ENCODE measurements around the gene ZNF639. TPM values are rescaled to one million over a fixed set of nuclear protein-coding genes. Genes with fewer than 3 reads are reported as not detected.
A peak's percentile ranks its signal among the peaks of the same experiment; 100 is the strongest.

Gene ZNF639
- total and polyA plus RNA-seq, 2 of the 13 experiments (the other 11 are each of a cell fraction or from before 2014, with no cell fraction given) = 11.6 to 42.4 TPM

DNA sequence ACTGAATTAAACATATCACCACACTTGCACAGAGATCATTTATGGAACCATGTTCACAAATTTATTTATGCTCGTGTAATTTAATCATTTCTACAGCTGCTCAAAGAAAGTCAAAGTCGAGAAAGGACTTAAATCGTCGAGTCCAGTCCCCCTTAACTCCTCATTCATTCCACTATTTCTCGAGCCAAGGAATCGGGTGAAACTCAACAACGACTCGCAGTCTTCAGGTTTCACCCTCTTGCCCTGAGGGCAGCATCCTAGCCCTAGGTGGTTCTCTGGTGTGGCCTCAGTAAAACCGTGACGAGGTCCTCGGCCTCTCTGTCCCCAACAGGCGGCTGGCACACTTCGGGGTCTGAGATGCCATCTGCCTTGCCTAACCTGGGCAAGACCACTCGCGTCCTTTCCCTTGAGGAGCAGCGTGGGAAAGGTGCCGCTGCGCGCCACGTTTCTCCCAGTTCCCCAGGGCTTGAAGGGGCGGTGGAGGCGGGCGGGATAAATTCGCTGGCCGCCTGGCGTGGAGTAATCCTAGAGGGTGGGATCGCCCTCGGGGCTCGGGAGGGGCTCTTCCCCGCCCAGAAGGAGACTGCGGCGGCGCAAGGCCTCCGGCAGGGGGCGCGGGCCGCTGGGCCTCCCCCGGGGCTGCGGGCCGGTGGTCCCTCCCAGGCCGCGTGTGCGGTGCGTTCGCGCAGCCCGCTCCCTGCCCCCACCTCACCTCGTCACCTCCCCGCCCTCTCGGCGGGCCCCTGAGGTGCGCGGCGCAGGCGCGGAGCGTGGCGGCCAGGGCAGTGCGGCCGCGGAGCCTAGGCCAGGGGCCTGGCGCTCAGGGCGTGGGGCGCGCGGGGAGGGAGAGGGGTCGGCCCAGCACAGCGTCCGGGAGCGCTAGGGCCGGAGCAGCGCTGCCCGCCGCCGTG lies at the start of gene ZNF639 (continued):
- TF ChIP-seq, protein P1, sequence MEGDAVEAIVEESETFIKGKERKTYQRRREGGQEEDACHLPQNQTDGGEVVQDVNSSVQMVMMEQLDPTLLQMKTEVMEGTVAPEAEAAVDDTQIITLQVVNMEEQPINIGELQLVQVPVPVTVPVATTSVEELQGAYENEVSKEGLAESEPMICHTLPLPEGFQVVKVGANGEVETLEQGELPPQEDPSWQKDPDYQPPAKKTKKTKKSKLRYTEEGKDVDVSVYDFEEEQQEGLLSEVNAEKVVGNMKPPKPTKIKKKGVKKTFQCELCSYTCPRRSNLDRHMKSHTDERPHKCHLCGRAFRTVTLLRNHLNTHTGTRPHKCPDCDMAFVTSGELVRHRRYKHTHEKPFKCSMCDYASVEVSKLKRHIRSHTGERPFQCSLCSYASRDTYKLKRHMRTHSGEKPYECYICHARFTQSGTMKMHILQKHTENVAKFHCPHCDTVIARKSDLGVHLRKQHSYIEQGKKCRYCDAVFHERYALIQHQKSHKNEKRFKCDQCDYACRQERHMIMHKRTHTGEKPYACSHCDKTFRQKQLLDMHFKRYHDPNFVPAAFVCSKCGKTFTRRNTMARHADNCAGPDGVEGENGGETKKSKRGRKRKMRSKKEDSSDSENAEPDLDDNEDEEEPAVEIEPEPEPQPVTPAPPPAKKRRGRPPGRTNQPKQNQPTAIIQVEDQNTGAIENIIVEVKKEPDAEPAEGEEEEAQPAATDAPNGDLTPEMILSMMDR (CRISPR knock-in tag; IDR thresholded peaks at IDR 0.05) = peak; percentile 81
- peak; percentile 47; the same call in 1 of the 2 replicates for TF ChIP-seq KAT8 (CRISPR knock-in tag; IDR thresholded peaks at IDR 0.05)
- peak; percentile 38 for TF ChIP-seq JARID2 (CRISPR knock-in tag; IDR thresholded peaks at IDR 0.05; ENCODE audit: insufficient replicate concordance)
- peak; percentile 22 for TF ChIP-seq FOSL2 (CRISPR knock-in tag; IDR thresholded peaks at IDR 0.05)
- TF ChIP-seq TOE1 (CRISPR knock-in tag; IDR thresholded peaks at IDR 0.05) = no peak; the same call in 1 of the 2 replicates
- TF ChIP-seq ZNF558 (CRISPR knock-in tag; IDR thresholded peaks at IDR 0.05; ENCODE audit: borderline replicate concordance) = peak; percentile 54; the same call in 1 of the 2 replicates
- TF ChIP-seq ZBTB3 (CRISPR knock-in tag; IDR thresholded peaks at IDR 0.05; ENCODE audit: borderline replicate concordance, low read depth) = peak; percentile 64; the same call in 1 of the 2 replicates
- TF ChIP-seq, protein P2, sequence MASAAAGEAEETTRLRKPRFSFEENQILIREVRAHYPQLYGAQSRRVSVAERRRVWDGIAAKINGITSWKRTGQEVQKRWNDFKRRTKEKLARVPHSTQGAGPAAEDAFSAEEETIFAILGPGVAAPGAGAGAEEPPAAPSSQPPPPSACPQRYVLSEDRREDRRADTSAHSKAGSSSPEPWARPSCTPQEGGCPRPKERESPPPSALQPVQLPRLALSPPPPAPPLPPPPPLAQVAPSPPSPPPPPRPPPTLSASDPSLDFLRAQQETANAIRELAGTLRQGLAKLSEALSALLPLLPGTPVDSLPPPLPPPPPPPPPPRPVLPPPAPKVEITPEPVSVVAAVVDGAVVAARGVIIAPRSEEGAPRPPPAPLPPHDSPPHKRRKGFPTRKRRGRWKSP (CRISPR knock-in tag; IDR thresholded peaks at IDR 0.05) = peak; percentile 70; the same call in 1 of the 2 replicates
- TF ChIP-seq MTA1 (CRISPR knock-in tag; IDR thresholded peaks at IDR 0.05; ENCODE audit: borderline replicate concordance) = peak; percentile 81
- TF ChIP-seq ATRX (CRISPR knock-in tag; IDR thresholded peaks at IDR 0.05; ENCODE audit: borderline replicate concordance) = no peak
- TF ChIP-seq MED8 (CRISPR knock-in tag; IDR thresholded peaks at IDR 0.05; ENCODE audit: insufficient replicate concordance) = peak; percentile 40
- no peak for TF ChIP-seq SMAD1 (CRISPR knock-in tag; IDR thresholded peaks at IDR 0.05; ENCODE audit: borderline replicate concordance, low read depth)
- no peak for TF ChIP-seq SRF (IDR thresholded peaks at IDR 0.05; ENCODE audit: low read depth, low read length)
- TF ChIP-seq, protein P3, sequence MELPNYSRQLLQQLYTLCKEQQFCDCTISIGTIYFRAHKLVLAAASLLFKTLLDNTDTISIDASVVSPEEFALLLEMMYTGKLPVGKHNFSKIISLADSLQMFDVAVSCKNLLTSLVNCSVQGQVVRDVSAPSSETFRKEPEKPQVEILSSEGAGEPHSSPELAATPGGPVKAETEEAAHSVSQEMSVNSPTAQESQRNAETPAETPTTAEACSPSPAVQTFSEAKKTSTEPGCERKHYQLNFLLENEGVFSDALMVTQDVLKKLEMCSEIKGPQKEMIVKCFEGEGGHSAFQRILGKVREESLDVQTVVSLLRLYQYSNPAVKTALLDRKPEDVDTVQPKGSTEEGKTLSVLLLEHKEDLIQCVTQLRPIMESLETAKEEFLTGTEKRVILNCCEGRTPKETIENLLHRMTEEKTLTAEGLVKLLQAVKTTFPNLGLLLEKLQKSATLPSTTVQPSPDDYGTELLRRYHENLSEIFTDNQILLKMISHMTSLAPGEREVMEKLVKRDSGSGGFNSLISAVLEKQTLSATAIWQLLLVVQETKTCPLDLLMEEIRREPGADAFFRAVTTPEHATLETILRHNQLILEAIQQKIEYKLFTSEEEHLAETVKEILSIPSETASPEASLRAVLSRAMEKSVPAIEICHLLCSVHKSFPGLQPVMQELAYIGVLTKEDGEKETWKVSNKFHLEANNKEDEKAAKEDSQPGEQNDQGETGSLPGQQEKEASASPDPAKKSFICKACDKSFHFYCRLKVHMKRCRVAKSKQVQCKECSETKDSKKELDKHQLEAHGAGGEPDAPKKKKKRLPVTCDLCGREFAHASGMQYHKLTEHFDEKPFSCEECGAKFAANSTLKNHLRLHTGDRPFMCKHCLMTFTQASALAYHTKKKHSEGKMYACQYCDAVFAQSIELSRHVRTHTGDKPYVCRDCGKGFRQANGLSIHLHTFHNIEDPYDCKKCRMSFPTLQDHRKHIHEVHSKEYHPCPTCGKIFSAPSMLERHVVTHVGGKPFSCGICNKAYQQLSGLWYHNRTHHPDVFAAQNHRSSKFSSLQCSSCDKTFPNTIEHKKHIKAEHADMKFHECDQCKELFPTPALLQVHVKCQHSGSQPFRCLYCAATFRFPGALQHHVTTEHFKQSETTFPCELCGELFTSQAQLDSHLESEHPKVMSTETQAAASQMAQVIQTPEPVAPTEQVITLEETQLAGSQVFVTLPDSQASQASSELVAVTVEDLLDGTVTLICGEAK (IDR thresholded peaks at IDR 0.05) = no peak
- TF ChIP-seq, protein P3 (CRISPR knock-in tag; IDR thresholded peaks at IDR 0.05) = peak; percentile 62; the same call in 1 of the 2 replicates
- TF ChIP-seq GTF3A (CRISPR knock-in tag; conservative IDR thresholded peaks at IDR 0.05) = 0 out of 2 replicates have a peak, but pooled peaks have one; percentile 36
